ENCODE measurements around the gene ITGA4.

ITGA4 gene

DNA sequence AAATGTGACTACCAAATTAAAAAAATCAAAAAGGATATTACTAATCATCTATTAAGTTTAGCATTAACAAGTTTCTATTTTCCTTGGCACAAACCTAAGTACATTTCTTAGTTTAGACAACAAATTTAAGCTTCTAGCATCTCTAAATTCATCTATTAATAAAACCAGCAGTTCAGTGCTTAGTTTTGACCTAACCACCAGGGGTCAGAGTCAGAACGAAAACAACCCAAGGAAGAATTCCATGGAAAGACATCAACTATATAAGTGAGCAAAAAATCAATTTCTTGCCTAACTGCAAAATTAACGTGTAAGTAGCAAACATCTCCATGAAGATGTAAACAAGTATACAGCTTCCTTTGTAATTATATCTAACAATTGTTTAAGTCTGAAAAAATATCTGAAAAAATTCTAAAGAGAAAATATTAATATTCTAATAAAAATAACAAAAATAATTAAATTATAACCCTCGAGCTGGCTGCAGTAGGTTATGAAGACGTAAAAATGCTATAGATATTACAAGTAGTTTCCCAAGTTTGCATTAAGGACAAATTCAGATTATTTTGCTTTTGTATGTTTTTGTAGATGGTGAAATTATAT, 116.1 kb downstream of the ITGA4 start:
- TF ChIP-seq BACH2 (CRISPR knock-in tag; IDR thresholded peaks at IDR 0.05; ENCODE audit: borderline replicate concordance) (no peak), ISL1 (CRISPR knock-in tag; IDR thresholded peaks at IDR 0.05) (no peak), RARB (CRISPR knock-in tag; IDR thresholded peaks at IDR 0.05) (no peak), OSR1 (CRISPR knock-in tag; IDR thresholded peaks at IDR 0.05) (no peak), ZNF565 (CRISPR knock-in tag; conservative IDR thresholded peaks at IDR 0.05; ENCODE audit: low read depth) (no peak), ZNF70 (CRISPR knock-in tag; IDR thresholded peaks at IDR 0.05) (no peak), ZNF8 (CRISPR knock-in tag; IDR thresholded peaks at IDR 0.05) (no peak), TCF4 (CRISPR knock-in tag; IDR thresholded peaks at IDR 0.05; ENCODE audit: borderline replicate concordance) (no peak), POU6F1 (CRISPR knock-in tag; IDR thresholded peaks at IDR 0.05; ENCODE audit: borderline replicate concordance, low read depth) (no peak), ZFP30 (CRISPR knock-in tag; IDR thresholded peaks at IDR 0.05) (no peak), CSRNP3 (CRISPR knock-in tag; IDR thresholded peaks at IDR 0.05) (no peak), ZC3H10 (CRISPR knock-in tag; IDR thresholded peaks at IDR 0.05) (no peak), GLIS3 (CRISPR knock-in tag; IDR thresholded peaks at IDR 0.05) (no peak), ZFP3 (CRISPR knock-in tag; IDR thresholded peaks at IDR 0.05) (no peak), ESRRG (CRISPR knock-in tag; IDR thresholded peaks at IDR 0.05) (no peak), ARNTL (CRISPR knock-in tag; IDR thresholded peaks at IDR 0.05; ENCODE audit: borderline replicate concordance, low read depth) (no peak), CSDC2 (CRISPR knock-in tag; IDR thresholded peaks at IDR 0.05) (no peak), SNAI2 (CRISPR knock-in tag; IDR thresholded peaks at IDR 0.05) (no peak)
- TF ChIP-seq, protein P1, sequence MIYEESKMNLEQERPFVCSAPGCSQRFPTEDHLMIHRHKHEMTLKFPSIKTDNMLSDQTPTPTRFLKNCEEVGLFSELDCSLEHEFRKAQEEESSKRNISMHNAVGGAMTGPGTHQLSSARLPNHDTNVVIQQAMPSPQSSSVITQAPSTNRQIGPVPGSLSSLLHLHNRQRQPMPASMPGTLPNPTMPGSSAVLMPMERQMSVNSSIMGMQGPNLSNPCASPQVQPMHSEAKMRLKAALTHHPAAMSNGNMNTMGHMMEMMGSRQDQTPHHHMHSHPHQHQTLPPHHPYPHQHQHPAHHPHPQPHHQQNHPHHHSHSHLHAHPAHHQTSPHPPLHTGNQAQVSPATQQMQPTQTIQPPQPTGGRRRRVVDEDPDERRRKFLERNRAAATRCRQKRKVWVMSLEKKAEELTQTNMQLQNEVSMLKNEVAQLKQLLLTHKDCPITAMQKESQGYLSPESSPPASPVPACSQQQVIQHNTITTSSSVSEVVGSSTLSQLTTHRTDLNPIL (CRISPR knock-in tag; IDR thresholded peaks at IDR 0.05; ENCODE audit: low read depth), result no peak
- peak; percentile 77 for ATAC-seq

GRCh38 chr2:181574321-181574720, 117.1 kb downstream of the ITGA4 start:
- TF ChIP-seq POU6F1 (CRISPR knock-in tag; IDR thresholded peaks at IDR 0.05; ENCODE audit: borderline replicate concordance, low read depth), result no peak
- no peak for TF ChIP-seq GLIS3 (CRISPR knock-in tag; IDR thresholded peaks at IDR 0.05)
- no peak for TF ChIP-seq ZNF8 (CRISPR knock-in tag; IDR thresholded peaks at IDR 0.05)
- TF ChIP-seq ISL1 (CRISPR knock-in tag; IDR thresholded peaks at IDR 0.05), result no peak
- TF ChIP-seq OSR1 (CRISPR knock-in tag; IDR thresholded peaks at IDR 0.05), result no peak
- TF ChIP-seq PATZ1 (CRISPR knock-in tag; IDR thresholded peaks at IDR 0.05; ENCODE audit: borderline replicate concordance), result no peak
- TF ChIP-seq CSRNP3 (CRISPR knock-in tag; IDR thresholded peaks at IDR 0.05), result no peak
- ATAC-seq, result no peak
